GM18873 (cell line): ENCODE data around the gene SLC35D2.
"Not testable (repeated sequence)": the region's sequence is repeated elsewhere in the genome, so short reads cannot be mapped to it uniquely, and the experiment has no call there.

ENCODE experiments used
- ATAC-seq: cut with Tn5 transposase; IDR thresholded peaks from one replicate; pipeline ENCODE4 v1.9.1; 2021; ENCODE audit warnings: mild to moderate bottlenecking, moderate library complexity, moderate number of reproducible peaks; ENCODE audit not compliant: unreplicated experiment, low FRiP score

SLC35D2 gene

DNA sequence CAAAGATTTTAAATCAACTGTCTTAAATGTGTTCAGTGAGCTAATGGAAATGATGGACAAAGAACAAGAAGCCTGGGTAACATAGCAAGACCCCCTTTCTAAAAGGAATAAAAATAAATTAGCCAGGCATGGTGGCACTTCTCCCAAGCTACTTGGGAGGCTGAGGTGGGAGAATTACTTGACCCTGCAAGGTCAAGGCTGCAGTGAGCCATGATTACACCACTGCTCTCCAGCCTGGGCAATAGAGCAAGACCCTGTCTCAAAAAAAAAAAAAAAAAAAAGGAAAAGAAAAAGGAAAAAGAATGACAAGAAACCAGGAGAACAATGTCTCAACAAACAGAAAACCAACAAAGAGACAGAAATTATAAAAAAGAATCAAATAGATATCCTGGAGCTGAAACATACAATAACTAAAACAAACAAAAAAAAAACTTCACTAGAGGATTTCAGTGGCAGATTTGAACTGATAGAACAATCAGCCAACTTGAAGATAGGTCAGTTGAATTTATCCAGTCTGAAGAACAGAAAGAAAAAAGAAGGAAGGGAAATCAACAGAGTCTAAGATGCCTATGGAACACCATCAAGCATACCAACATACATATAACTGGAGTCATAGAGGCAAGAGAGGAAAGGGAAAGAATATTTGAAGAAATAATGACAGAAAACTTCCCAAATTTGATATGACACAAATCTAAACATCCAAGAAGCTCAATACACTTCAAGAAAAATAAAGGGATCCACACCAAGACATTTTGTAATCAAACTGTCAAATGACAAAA lies 16.8 kb upstream of the SLC35D2 start:
- ATAC-seq, result no peak

DNA sequence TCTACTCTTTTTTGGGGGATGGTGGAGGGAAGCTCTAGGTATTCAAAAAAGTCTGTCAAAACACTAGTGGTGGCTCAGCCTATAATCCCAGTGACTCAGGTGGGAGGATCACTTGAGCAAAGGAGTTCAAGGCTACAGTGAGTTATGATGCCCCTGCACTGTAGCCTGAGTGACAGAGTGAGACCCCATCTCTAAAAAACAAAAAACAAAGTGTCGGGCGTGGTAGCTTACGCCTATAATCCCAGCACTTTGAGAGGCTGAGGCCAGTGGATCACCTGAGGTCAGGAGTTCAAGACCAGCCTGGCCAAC lies 15.8 kb upstream of the SLC35D2 start:
- ATAC-seq, result no peak

DNA sequence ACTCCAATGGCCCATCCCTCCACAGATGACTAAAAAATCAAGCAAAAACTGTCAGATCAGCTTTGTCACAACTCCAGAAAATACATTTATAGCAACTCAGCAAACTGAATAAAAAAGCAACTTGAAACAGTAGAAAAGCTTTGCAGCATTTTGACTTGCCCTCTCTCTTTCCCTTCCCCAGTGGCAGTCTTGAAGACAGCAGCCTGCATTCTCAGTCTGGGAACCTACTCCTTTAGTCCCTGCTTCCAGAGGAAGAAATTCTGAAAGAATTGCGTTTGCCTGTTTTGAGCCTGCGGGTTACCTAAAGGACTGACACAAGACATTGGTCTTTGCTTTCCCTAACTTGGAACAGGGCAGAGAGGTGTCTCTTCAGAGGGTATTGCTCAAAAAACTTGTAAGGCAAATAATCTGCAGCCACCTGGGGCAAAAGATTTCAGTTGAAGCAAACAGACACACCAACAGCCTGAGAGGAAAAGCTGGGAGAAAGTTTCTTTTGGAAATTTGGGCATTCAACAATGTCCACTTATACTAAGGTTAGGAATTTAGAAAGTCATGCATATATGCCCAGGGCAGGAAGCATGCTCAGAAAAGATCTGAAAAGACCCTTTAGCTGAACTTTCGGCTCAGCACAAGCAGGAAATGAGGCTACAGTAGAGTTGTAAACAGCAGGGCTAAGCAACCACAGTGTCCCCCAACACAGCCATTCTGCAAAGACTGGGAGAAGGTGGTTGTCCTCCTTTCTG lies 15.2 kb upstream of the SLC35D2 start:
- ATAC-seq, result no peak

DNA sequence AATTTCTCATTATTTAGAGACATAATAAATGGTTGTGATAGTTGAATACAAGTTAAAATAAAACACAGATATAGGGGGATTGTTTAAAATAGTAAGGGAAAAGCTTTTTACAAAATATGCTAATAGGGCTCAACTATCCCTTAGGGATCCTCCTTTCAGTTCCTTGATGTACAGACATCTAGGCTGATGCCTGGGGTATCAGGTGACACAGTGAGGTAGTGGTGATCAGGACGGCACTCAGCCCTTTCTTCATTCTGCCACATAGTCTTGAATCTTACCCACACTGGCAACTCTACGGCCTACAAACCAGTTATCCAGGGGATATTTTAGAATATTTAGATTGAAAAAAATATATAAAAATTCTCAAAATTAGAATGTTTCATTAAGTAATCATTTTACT lies 12.5 kb upstream of the SLC35D2 start:
- no peak for ATAC-seq

DNA sequence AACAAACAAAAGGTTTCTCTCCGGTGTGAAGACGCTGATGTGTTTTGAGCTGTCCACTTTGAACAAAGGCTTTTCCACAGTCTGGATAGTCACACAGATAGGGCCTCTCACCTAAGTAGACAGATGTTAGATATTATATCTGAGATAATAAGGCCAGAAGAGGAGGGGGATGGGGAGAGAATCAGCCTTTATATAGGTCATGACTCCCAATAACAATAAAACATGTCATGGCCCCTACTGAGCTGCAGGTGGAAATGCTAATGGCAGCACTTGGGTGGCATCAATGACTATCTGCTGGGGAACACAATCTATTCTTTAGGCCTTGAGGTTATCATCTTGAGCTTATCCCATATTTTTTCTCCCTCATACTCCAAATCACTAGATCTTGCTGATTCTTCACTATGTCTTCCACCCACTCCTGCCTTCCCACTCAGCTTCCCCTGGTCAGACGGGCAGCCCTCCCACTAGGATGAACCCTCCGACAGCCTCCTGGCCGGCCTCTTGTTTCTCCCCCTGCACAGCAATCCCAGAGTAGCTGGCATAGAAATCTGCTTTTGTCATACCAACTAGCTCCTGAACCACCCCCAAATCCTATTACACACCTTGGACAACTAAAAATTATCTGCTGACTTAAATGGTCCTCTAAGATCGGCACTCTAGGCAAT lies 11.5 kb upstream of the SLC35D2 start:
- ATAC-seq, result no peak

DNA sequence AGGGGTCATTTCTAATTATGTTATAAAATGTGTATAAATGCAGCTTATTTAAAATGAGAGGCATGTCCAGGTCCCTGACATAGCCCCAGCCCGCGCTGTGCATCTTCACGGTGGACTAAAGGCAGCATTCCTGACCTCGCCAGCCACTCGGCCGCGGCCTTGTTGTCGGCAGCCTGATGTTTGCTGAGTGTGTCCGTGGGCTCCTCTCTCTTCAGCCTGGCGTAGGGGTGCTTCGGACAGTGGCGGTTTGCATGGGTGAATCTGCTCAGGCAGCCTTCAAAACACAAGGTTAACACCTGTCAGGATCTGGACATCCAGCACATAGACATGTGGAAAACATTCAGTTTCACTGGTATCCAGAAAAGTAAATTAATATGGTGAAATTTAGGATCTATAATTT lies 8.8 kb upstream of the SLC35D2 start:
- ATAC-seq, result no peak

DNA sequence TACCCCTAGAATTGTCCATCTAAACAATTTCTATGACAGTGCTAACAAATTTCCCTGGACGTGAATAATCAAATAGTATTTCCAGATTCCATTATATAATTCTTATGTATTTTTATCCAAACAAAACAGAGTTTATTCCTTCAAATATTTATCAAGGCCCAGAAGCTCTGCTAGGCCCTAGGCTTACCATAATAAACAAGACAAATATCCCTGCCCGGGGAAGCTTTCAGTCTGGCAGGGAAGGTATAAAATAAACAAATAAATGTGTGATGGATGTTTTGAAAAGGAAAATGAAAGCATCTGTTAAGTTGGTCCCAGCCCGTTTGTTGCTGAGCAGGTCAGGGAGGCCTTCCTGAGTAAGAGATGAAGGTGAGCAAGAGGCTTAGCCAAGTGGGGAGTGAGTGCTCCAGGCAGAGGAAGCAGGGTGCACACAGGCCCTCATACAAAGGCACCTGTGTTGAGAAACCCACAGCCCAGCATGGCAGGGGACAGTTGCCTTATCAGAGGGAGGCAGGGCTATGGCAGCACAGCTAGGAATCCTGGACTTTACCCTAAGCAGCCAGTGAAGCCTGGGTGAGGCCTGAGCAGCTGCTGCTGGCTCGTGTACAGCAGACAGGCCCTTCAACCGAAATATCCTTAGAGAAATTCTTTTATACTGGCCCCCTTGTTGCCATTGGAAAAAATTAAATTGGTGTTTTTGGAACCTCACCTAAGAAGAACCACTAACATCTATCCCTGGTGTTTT lies 7.7 kb upstream of the SLC35D2 start:
- ATAC-seq, result no peak

DNA sequence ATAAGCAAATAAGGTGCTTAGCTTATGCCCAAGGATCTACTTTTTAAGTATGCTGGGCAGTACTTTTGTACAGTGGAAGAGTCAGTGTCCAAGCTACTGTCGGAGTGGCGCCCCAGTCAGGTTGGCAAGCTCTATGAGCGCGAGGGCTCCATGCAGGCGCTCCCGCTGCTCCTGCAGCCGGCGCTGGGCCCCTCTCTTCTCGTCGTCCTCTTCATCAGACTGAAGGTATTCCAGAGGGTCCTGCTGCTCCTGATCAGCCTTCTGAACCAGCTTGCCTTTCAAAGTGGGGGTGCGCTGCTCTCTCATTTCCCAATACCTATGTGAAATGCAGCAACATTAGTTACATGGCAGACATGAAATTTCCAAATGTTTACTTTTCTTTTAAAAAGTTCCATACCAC lies 4.6 kb upstream of the SLC35D2 start:
- no peak for ATAC-seq

DNA sequence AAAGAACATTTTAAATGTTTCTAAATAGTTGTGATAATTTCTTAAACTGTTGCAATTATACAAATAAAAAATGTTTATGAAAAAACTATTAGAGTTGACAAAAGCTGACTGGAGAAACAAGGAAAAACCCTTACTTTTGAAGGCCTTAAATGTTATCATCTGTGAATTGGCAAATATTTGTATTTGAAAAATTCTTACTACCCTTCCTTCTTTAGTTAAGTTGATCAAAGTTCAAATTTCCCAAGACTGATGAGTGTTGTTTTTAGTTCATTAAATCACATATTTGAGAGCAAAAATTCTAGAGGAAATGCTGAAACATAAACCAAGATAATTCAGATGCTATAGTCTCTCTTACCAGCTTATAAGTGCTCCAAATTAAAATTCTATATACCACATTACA lies 2.6 kb upstream of the SLC35D2 start:
- ATAC-seq, result no peak

DNA sequence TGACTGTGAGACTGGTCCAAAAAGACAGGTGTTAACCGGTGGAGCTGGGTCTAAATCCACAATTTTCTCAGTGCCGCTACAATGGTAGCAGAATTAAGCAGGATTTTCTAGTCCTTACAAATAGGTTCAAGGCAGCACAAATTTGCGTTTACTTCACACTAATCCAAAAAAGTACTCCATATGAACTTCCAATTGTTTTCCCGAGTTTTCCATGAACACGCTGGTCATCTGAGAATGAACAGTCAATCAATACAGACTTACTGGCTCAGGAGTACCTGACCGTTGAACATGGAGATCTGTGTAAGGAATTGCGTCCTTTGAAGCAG lies 709 bp downstream of the SLC35D2 start:
- ATAC-seq, result no peak

DNA sequence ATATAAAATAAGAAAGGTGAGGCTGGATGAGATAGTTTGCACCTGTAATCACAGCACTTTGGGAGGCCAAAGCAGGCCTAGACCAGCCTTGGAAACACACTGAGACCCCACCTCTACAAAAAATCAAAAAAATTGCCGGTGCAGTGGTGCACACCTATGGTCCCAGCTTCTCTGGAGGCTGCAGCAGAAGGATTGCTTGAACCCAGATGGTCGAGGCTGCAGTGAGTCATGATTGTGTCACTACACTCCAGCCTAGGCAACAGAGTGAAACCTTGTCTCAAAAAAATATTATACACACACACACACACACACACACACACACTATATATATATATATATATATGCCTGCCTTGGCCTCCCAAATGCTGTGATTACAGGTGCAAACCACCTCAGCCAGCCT lies 1.3 kb downstream of the SLC35D2 start:
- ATAC-seq, result no peak

DNA sequence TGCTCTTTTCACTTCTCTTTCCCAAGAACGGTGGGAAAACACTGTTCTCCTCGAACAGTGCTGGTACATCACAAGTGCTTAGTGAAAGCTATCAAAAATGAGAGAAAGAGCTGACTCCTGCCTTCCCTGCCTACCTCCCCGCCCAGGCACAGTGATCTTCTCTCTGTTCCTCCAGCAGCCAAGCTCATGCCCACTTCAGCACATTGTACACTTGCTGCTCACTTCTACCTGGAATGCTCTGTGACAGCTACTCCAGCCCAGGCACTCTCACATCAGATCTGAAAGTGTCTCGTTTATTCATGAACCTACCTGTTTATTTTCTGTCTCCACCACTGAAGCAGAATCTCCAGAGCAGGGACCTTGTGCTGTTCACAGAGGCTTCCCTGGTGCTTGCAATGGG lies 1.8 kb downstream of the SLC35D2 start:
- ATAC-seq, result no peak

DNA sequence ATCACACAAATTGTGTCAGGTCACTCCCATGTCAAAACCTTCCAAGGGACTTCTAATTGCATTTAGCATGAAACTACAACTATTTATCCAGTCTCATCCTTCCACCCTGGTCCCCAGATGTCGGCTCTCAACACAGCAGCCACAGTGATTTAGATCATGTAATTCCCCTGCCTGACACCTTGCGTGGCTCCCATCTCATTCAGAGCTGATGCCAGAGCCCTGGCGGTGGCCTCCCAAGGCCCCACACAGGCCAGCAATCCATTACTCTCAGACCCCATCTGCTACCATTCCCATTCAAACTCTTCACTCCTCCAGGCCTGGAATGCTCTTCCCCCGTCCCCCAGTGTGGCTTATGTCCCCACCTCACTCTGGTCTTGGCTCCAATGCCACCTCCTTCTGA lies 2.4 kb downstream of the SLC35D2 start:
- no peak for ATAC-seq

DNA sequence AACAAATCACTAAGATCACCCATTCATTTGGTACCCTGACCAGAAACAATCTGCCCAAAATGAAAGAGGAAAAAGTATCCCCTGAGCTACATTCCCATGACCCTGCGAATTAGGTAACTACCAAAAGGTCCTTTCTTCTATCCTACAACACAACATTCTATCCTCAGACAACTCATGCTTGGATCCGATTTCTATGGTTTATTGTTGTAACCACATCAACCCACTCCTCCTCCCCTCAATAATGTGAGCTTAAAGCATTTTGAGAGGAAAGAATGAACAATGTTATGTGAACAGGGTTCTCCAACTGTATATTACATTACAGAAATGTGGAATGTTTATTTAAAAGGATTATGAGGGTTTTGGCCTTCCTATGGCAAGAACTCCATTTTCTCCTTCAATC lies 4.0 kb downstream of the SLC35D2 start:
- ATAC-seq, result no peak

DNA sequence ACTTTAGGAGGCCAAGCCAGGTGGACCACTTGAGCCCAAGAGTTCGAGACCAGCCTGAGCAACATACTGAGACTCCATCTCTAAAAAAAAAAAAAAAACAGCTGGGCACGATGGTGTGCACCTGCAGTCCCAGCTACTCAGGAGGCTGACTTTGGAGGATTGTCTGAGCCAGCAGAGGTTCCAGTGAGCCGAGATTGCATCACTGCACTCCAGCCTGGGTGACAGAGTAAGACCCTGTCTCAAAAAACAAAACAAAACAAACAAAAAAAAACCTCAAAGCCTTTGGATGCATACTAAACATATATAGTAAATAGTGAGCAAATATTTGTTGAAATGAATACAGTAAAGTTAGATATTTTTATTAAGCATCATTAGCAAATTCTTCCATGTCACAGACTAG lies 5.3 kb downstream of the SLC35D2 start:
- ATAC-seq, result no peak

DNA sequence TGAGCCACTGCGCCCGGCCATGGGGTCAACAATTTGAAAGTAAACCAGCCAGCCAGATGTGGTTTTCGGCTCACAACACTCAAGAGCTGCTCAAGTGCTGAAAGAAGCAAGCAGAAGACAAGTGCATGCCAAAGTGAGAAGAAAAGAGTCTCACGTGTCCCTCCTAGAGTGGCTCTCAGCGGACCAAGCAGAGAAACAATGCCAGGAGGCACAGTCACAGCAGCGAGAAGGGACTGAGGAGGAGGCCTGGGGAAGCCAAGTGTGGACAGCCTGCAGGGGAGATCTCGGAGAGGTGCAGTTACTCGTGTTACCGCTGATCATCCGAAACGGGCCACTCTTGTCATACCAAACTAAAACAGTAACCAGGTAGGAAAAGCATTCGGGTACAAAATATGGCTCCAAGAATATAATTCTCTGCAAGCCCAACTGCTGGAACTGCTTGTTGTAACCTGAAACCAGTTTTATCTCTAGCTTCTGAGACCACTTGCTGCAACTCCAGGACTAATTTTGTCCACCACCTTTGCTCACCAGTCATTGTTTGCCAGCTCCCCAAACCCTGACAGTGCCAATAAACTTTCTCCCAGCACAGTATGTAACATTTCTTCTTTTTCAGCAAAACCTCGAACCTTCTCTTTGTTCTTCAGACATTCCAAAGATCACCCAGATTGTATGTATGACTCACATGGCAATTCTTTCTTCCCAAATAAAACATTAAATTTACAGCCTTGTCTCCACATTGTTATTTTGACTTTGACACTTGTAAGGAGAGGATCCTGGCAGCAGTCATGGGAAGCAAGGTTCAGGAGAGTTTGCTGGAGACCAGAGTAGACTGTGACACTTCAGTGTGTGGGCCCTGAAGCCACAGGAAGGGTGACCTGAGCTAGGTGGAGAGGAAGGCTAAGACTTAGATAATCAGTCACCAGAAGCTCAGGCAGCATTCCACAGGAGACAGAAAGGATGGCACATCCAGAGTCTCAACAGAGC lies 6.3 kb downstream of the SLC35D2 start:
- ATAC-seq, result no peak

DNA sequence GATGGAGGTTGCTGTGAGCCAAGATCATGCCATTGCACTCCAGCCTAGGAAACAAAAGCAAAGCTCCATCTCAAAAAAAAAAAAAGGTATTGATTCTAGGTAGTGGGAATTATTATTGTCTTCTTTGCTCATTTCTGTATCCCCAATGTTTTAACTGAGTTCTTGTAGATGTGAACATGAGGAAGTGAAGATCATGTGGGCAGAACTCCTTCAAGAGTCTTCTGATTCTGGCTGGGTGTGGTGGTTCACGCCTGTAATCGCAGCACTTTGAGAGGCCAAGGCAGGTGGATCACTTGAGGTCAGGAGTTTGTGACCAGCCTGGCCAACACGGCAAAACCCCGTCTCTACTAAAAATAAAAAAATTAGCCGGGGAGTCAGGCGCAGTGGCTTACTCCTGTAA lies 8.0 kb downstream of the SLC35D2 start:
- ATAC-seq, result not testable (repeated sequence)

DNA sequence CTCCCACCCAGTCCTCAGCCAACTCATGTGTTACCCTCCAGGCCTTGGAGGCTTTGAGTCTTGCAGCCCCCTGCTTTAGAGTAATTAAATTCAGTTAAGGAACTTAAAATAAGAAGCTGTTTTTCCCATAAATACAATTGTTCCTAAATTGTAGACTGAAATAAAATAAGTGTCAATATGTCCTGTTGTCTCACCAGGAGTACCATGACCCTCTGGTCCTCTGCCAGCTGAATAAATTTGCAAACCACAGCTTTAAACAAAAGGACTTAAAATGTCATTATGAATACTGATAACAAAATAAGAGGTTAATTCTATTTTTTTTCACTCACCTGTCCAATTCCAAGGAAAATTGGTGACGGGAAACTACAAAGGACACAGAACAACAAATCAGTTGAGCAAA lies 15.6 kb downstream of the SLC35D2 start:
- ATAC-seq, result no peak

DNA sequence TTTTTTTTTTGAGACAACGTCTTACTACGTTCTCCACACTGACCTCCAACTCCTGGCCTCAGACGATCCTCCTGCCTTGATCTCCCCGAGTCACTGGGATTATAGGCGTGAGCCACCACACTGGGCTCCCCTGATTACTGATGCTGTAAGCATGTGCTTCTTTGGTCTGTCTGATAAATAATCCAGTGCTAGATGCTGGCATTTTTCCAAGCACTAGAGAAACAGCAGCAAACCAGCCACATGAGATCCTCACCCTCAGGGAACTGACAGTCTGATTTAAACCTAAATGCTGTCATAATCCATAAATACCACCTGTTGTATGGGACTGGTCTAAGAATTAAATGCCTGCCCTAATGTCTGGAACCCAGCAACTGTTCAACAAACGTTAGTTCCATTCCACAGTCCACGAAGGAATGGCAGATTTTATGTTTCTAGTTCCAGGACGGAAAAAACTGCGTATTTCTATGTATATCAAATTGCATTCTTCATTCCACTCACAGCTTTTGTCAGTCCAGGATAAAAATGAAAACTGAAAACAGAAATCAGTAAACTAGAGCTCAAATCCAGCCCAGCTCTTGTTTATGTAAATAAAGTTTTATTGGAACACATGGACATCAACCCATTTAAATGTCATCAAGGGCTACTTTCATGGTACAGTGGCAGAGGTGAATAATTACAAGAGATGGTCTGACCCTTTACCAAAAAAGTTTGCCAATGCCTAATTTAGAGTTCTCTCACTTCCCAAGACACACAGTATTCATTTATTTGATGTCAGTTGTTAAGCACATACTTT lies 20.1 kb downstream of the SLC35D2 start:
- no peak for ATAC-seq
